ENCODE data around the gene LTBR.

Gene LTBR

GRCh38 chr12:6394398-6394797, 10.4 kb downstream of the LTBR start:
- TF ChIP-seq SIN3A (IDR thresholded peaks at IDR 0.05; ENCODE audit: borderline replicate concordance, insufficient read depth, low read length), result no peak
- no peak for TF ChIP-seq FOXP2 (optimal IDR thresholded peaks at IDR 0.05; ENCODE audit: borderline replicate concordance, extremely low read depth, extremely low read length, insufficient read depth)
- TF ChIP-seq REST (IDR thresholded peaks at IDR 0.05; ENCODE audit: insufficient read depth in 1 of 2, low read depth in 2 of 2, low read length in 2 of 2), result no peak
- TF ChIP-seq POLR2AphosphoS5 (IDR thresholded peaks at IDR 0.05; ENCODE audit: low read depth, low read length), result no peak
- no peak for TF ChIP-seq TAF1 (IDR thresholded peaks at IDR 0.05; ENCODE audit: borderline replicate concordance, insufficient read depth, low read length)

GRCh38 chr12:6396031-6396430, 12.1 kb downstream of the LTBR start:
- TF ChIP-seq POLR2AphosphoS5 (IDR thresholded peaks at IDR 0.05; ENCODE audit: low read depth, low read length), result no peak
- TF ChIP-seq TAF1 (IDR thresholded peaks at IDR 0.05; ENCODE audit: borderline replicate concordance, insufficient read depth, low read length), result no peak
- no peak for TF ChIP-seq SIN3A (IDR thresholded peaks at IDR 0.05; ENCODE audit: borderline replicate concordance, insufficient read depth, low read length)

GRCh38 chr12:6399884-6400644, 16.1 kb downstream of the LTBR start:
- TF ChIP-seq POLR2AphosphoS5 (IDR thresholded peaks at IDR 0.05; ENCODE audit: low read depth, low read length) (no peak), SIN3A (IDR thresholded peaks at IDR 0.05; ENCODE audit: borderline replicate concordance, insufficient read depth, low read length) (no peak), REST (IDR thresholded peaks at IDR 0.05; ENCODE audit: insufficient read depth in 1 of 2, low read depth in 2 of 2, low read length in 2 of 2) (no peak), TAF1 (IDR thresholded peaks at IDR 0.05; ENCODE audit: borderline replicate concordance, insufficient read depth, low read length) (no peak), FOXP2 (optimal IDR thresholded peaks at IDR 0.05; ENCODE audit: borderline replicate concordance, extremely low read depth, extremely low read length, insufficient read depth) (no peak)

GRCh38 chr12:6404390-6404789, 20.4 kb downstream of the LTBR start:
- no peak for TF ChIP-seq FOXP2 (optimal IDR thresholded peaks at IDR 0.05; ENCODE audit: borderline replicate concordance, extremely low read depth, extremely low read length, insufficient read depth)
- TF ChIP-seq TAF1 (IDR thresholded peaks at IDR 0.05; ENCODE audit: borderline replicate concordance, insufficient read depth, low read length), result no peak
- no peak for TF ChIP-seq REST (IDR thresholded peaks at IDR 0.05; ENCODE audit: insufficient read depth in 1 of 2, low read depth in 2 of 2, low read length in 2 of 2)
- TF ChIP-seq SIN3A (IDR thresholded peaks at IDR 0.05; ENCODE audit: borderline replicate concordance, insufficient read depth, low read length), result no peak
- TF ChIP-seq POLR2AphosphoS5 (IDR thresholded peaks at IDR 0.05; ENCODE audit: low read depth, low read length), result no peak

- TF ChIP-seq POLR2AphosphoS5 (IDR thresholded peaks at IDR 0.05; ENCODE audit: low read depth, low read length) (no peak), REST (IDR thresholded peaks at IDR 0.05; ENCODE audit: insufficient read depth in 1 of 2, low read depth in 2 of 2, low read length in 2 of 2) (no peak), SIN3A (IDR thresholded peaks at IDR 0.05; ENCODE audit: borderline replicate concordance, insufficient read depth, low read length) (no peak), FOXP2 (optimal IDR thresholded peaks at IDR 0.05; ENCODE audit: borderline replicate concordance, extremely low read depth, extremely low read length, insufficient read depth) (no peak), TAF1 (IDR thresholded peaks at IDR 0.05; ENCODE audit: borderline replicate concordance, insufficient read depth, low read length) (no peak)
These were observed 22.0 kb downstream of the LTBR start for GRCh38 chr12:6405963-6406362.

Measured in PFSK-1 (cell line).